Psoas muscle (tissue), 8 donors: ENCODE results near the gene CBFA2T3. TPM values are rescaled to one million over a fixed set of nuclear protein-coding genes. Genes with fewer than 3 reads are reported as not detected.

Experiments used
- ATAC-seq, 4 donors: fragments of 200-7000 bp; cut with Tn5 transposase; one replicate each; pipeline ENCODE4 v1.9.1; 2020; ENCODE audit warnings: moderate library complexity in 3 of 4, mild to moderate bottlenecking in 2 of 4
- DNase-seq, 2 donors: peaks; one replicate each; pipeline ENCODE4 v3.0.0-alpha.2; 2020
- H3K27ac ChIP-seq: fragments of 200-600 bp; one replicate; pipeline ENCODE4 v1.8.0; 2022
- H3K27me3 ChIP-seq, 3 donors: fragments of 200-600 bp in 1 of 3; one replicate each; pipeline versions ENCODE4 v1.6.1 to v1.8.0; 2013 to 2022; ENCODE audit warnings: low read length in 2 of 3, mild to moderate bottlenecking in 2 of 3, moderate library complexity in 1 of 3; ENCODE audit not compliant: insufficient read depth in 3 of 3
- H3K36me3 ChIP-seq, 2 donors: fragments of 200-600 bp in 1 of 2; one replicate each; pipeline versions ENCODE4 v1.6.1 to v1.8.0; 2013 to 2022; ENCODE audit warnings: low read depth in 1 of 2, mild to moderate bottlenecking in 1 of 2, moderate library complexity in 1 of 2; ENCODE audit not compliant: insufficient read depth in 1 of 2
- H3K4me1 ChIP-seq: fragments of 200-600 bp; one replicate; pipeline ENCODE4 v1.8.0; 2022
- H3K4me3 ChIP-seq: fragments of 200-600 bp; one replicate; pipeline ENCODE4 v1.8.0; 2022; ENCODE audit warnings: mild to moderate bottlenecking
- H3K9me3 ChIP-seq: fragments of 200-600 bp; one replicate; pipeline ENCODE4 v1.8.0; 2022
- CTCF ChIP-seq: fragments of 200-600 bp; IDR thresholded peaks from one replicate; pipeline ENCODE4 v1.8.0; 2022; ENCODE audit warnings: antibody characterized with exemption
- WGBS, 3 donors: extraction: QIAGEN DNeasy Blood & Tissue Kit; methylation state at CpG; one replicate each; pipeline versions ENCODE4 v1.1.6 to v1.1.7; 2013; 5-methylcytosine and 5-hydroxymethylcytosine counted together
- intact Hi-C, 2 donors: fragments of 100-400 bp; cut with DNase I; formaldehyde crosslinking; loops; one replicate each; pipeline versions ENCODE4 v1.11.0 to v1.14.2; 2022
- polyA plus RNA-seq, 3 donors: library from polyadenylated mRNA; stranded (reverse); fragments of 200-250 nt; gene quantifications; one replicate each; pipeline ENCODE4 v1.2.3, GENCODE V29; 2013
- total RNA-seq, 4 donors: library from RNA; stranded (reverse); fragmentation: NEBNext Ultra II Directional in 2 of 4; extraction: Animal tissue kit (Norgen Biotek cat#: 25700) in 2 of 4; gene quantifications; one replicate each; pipeline versions ENCODE4 v1.2.1 to v1.2.4, GENCODE V29; 2021 to 2023
- donor health status: healthy with polysubstance abuse.
- donor health status: DM: no; HTN: no; CAD: no; lungs with moderate emphysema.
- donor health status: Bipolar disorder and iron deficiency.
- donor health status: healthy.
- donor health status: DM: yes; HTN: yes; CAD: no.
- donor health status: DM: no; HTN: no; CAD: no.
- donor health status: DM: no; HTN: no; CAD: no.
- donor health status: DM: yes; HTN: yes; CAD: no.

Gene CBFA2T3
- total and polyA plus RNA-seq, 7 donors = 2.6 to 15.0 (median 6.0) TPM

GRCh38 chr16:88914750-88915368, 62.1 kb downstream of the CBFA2T3 start:
- Histone ChIP-seq H3K36me3 (no peaks in the 10 kb centered on the region), H3K27ac (no peak overlapping the region), H3K9me3 (no peaks in the 10 kb centered on the region), H3K27me3 (peaks cover 0 to 3% (median 0%) of the 10 kb centered on the region in 3 donors), H3K4me3 (no peak overlapping the region), H3K4me1 (no peaks in the 10 kb centered on the region)
- 13 to 27% (median 25%) methylated on average over 15 to 20 of the region's 20 CpGs for WGBS, 3 donors
- peak; percentile 59 to 81 for DNase-seq
- ATAC-seq = peak; percentile 51 to 72 (median 60)
- intact Hi-C loops = loop anchor here (2.0 to 10.0 kb wide), 2 partner anchors 98 to 100 kb away; partner anchors contain the start of gene APRT (in 1 of the 2)
- no peak for TF ChIP-seq CTCF

- Histone ChIP-seq H3K27me3 (peaks cover 0 to 3% (median 0%) of the 10 kb centered on the region in 3 donors), H3K36me3 (no peaks in the 10 kb centered on the region), H3K27ac (no peak overlapping the region), H3K4me3 (no peak overlapping the region), H3K9me3 (no peaks in the 10 kb centered on the region), H3K4me1 (no peaks in the 10 kb centered on the region)
- TF ChIP-seq CTCF = no peak
- intact Hi-C loops = loop anchor here (2.0 to 10.0 kb wide), 2 partner anchors 97 to 99 kb away; partner anchors contain the start of gene APRT (in 1 of the 2)
- WGBS, 3 donors = 96% methylated on average over 13 of the region's 13 CpGs
- DNase-seq = no peak
- ATAC-seq = no peak
Observed at GRCh38 chr16:88913870-88914269, 63.1 kb downstream of the CBFA2T3 start.

GRCh38 chr16:88913001-88913612, 63.9 kb downstream of the CBFA2T3 start:
- no peak for ATAC-seq
- 94 to 96% (median 95%) methylated on average over 15 to 16 of the region's 16 CpGs for WGBS, 3 donors
- H3K36me3 ChIP-seq = no peaks in the 10 kb centered on the region
- peaks cover 0 to 3% (median 0%) of the 10 kb centered on the region in 3 donors for H3K27me3 ChIP-seq
- no peak for DNase-seq
- H3K4me1 ChIP-seq = no peaks in the 10 kb centered on the region
- H3K27ac ChIP-seq = no peak overlapping the region
- intact Hi-C loops = loop anchor here in 1 of 2 donors (10.0 kb wide), 1 partner anchor 98 kb away; the partner anchor contains the start of gene APRT
- no peak overlapping the region for H3K4me3 ChIP-seq
- no peaks in the 10 kb centered on the region for H3K9me3 ChIP-seq
- no peak for TF ChIP-seq CTCF

- H3K27me3 ChIP-seq = peaks cover 0 to 3% (median 0%) of the 10 kb centered on the region in 3 donors
- no peaks in the 10 kb centered on the region for H3K9me3 ChIP-seq
- WGBS, 3 donors = 91 to 100% (median 92%) methylated on average over 15 of the region's 15 CpGs
- intact Hi-C loops = loop anchor here in 1 of 2 donors (10.0 kb wide), 1 partner anchor 98 kb away; the partner anchor contains the start of gene APRT
- DNase-seq (no peak), ATAC-seq (no peak)
- no peaks in the 10 kb centered on the region for H3K4me1 ChIP-seq
- H3K4me3 ChIP-seq = no peak overlapping the region
- TF ChIP-seq CTCF = no peak
- no peaks in the 10 kb centered on the region for H3K36me3 ChIP-seq
- H3K27ac ChIP-seq = no peak overlapping the region
Observed at GRCh38 chr16:88912556-88912955, 64.5 kb downstream of the CBFA2T3 start.
